A549 treated with AZD2906 at 1 μM for 4 hours (cell line): ENCODE results near the gene C2orf69. TPM values are rescaled to one million over a fixed set of nuclear protein-coding genes. Genes with fewer than 3 reads are reported as not detected.

Experiments
- total RNA-seq: library from RNA; stranded (reverse); fragments of 200-300 nt; extraction: Qiagen RNA extraction; gene quantifications from 5 replicates; pipeline ENCODE4 v1.2.3, GENCODE V29; 2022

The C2orf69 gene
- 6.6 to 8.5 TPM (median 7.7 TPM) in 5 replicates for total RNA-seq

DNA sequence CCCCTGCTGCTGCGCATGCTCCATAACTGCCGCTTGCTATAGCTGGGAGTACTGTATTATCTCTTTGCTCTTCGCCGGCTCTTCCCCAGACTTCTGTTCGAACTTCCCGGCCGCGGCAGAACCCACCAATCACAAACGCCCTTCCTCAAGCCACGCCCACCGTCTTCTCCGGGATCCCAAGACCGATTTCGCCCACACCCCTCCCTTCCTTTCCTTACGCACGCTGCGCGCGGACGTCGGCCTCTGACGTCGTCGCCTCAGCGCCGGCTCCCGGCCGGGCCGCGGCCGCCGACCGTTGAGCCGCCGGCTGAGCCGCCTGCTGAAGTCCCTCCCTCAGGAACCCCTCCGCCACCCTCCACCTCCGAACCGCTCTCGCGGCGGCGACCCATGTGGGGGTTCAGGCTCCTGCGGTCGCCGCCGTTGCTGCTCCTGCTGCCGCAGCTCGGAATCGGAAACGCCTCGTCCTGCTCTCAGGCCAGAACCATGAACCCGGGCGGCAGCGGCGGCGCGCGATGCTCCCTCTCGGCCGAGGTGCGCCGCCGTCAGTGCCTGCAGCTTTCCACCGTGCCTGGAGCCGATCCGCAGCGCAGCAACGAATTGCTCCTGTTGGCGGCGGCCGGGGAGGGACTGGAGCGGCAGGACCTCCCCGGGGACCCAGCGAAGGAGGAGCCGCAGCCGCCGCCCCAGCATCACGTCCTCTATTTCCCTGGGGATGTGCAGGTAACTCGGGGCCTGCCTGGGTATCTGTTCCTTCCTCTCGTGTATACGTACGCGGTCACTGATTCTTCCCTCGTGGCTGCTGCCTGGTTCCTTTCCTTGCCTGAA, at the start of gene C2orf69:
TSS of gene C2orf69 (plus strand) at position 242 of the 825 bp plus-strand sequence. CDS start at position 388, 146 bp downstream.

GRCh38 chr2:199955339-199956061, 44.4 kb downstream of the C2orf69 start, which contains the start of the genes MAIP1 and TYW5:
MAIP1 (plus strand) TSS chr2:199955582; CDS start chr2:199955799, 217 bp downstream.
TYW5 (minus strand) TSS chr2:199955491; CDS start chr2:199955470, 21 bp downstream.

Other genes starting within 250 kb of the C2orf69 start
- 1.9 to 3.0 TPM (median 2.6 TPM) in 5 replicates for gene FTCDNL1, start 60.1 kb upstream of the C2orf69 start, total RNA-seq
- 6.1 to 7.9 TPM (median 6.3 TPM) in 5 replicates for gene TYW5, start 44.2 kb downstream of the C2orf69 start, total RNA-seq
- gene MAIP1, start 44.3 kb downstream of the C2orf69 start, total RNA-seq = 33.5 to 42.0 TPM (median 38.4 TPM) in 5 replicates